Left renal pelvis (tissue), 4 donors: Measurements from ENCODE around the gene NEK1. TPM values are rescaled to one million over a fixed set of nuclear protein-coding genes. Genes with fewer than 3 reads are reported as not detected.
"Not testable (repeated sequence)": the region's sequence is repeated elsewhere in the genome, so short reads cannot be mapped to it uniquely, and the experiment has no call there.

Experiments
- DNase-seq, 4 donors: peaks; one replicate each; pipeline ENCODE4 v3.0.0-alpha.2; 2013; ENCODE audit warnings: low read depth in 4 of 4, low spot score in 3 of 4
- polyA plus RNA-seq, 4 donors: library from polyadenylated mRNA; unstranded; fragments of 120-200 nt; gene quantifications; one replicate each; pipeline ENCODE4 v1.2.1, GENCODE V29; 2013; ENCODE audit not compliant: insufficient read length in 4 of 4

The NEK1 gene
- polyA plus RNA-seq, 4 donors = 20.0 to 27.4 (median 26.5) TPM

DNA sequence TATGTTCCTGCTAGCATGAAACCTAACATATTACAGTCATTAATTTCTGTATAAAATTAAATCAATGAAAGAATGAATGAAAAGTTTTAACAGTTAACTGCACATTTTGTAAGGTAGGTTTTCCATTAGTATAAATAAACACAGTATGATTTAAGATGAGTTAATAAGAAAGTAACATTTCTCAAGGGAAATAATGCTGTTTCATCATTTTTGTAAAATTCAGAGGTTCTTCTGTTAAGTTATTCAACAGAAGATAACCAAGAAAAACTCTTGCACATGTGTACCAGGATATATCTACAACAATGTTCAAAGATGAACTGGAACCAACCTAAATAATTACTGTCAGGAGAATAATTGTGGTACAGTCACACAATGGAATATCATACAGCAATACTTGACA is 88.6 kb downstream of the NEK1 start:
- DNase-seq = no peak

DNA sequence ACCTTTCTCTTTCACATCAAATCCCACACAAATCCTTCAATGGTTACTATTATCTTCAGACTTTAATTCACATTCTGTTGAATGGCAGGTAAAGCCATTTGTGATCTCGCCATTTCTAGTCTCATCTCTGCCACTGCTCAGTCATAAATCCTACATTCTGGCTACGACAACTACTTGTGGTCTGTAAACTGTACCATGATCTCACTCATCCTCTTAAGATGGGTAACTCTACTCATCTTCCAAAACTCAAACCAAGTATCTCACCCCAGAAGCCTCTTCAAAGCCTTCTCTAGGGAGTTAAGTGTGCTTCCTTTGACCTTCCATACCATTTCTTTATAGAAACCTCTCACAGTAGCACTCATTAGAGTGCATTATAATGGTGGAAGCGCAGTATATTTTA is 101.8 kb downstream of the NEK1 start:
- DNase-seq = no peak

DNA sequence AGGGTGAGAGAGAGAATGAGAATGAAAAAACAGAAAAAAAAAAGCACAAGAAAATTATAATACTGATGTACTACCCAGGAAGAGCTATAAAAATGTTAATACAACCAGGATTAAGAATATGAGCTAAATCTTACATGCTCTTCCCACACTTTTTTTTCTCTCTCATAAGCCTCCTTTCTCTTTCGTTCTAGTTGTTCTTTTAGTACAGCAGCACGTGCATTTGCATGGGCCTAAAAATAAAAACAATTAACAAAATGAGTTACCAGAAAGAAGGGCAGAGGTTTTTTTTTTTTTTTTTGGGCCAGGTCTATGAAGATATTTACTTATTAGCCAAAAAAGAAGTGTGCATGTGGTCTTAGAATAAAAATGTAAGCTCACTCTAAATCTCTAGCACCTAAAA is 105.5 kb downstream of the NEK1 start:
- DNase-seq = no peak

DNA sequence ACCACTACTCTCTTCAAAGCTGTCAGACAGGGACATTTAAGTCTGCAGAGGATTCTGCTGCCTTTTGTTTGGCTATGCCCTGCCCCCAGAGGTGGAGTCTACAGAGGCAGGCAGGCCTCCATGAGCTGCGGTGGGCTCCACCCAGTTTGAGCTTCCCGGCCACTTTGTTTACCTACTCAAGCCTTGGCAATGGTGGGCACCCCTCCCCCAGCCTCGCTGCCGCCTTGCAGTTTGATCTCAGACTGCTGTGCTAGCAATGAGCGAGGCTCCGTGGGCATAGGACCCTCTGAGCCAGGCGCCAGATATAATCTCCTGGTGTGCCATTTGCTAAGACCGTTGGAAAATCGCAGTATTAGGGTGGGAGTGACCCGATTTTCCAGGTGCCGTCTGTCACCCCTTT is 112.5 kb downstream of the NEK1 start:
- not testable (repeated sequence) for DNase-seq

DNA sequence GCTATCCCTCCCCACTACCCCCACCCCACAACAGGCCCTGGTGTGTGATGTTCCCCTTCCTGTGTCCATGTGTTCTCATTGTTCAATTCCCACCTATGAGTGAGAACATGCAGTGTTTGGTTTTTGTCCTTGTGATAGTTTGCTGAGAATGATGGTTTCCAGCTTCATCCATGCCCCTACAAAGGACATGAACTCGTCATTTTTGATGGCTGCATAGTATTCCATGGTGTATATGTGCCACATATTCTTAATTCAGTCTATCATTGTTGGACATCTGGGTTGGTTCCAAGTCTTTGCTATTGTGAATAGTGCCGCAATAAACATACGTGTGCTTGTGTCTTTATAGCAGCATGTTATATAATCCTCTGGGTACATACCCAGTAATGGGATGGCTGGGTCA is 118.1 kb downstream of the NEK1 start:
- not testable (repeated sequence) for DNase-seq

DNA sequence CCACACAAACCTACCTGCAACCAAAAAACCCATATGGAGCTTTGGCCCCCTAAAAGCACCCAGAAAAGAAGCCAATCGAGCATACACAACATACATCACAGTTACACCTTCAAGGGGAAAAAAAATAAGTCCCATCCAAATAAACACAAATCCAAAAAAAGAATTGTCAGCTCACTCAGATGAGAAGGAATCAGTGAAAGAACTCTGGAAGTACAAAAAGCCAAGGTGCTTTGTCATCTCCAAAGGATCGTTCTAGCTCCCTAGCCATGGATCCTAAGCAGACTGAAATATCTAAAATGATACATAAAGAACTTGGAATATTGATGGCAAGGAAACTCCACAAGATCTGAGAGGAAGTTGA is 119.2 kb downstream of the NEK1 start:
- DNase-seq = no peak

DNA sequence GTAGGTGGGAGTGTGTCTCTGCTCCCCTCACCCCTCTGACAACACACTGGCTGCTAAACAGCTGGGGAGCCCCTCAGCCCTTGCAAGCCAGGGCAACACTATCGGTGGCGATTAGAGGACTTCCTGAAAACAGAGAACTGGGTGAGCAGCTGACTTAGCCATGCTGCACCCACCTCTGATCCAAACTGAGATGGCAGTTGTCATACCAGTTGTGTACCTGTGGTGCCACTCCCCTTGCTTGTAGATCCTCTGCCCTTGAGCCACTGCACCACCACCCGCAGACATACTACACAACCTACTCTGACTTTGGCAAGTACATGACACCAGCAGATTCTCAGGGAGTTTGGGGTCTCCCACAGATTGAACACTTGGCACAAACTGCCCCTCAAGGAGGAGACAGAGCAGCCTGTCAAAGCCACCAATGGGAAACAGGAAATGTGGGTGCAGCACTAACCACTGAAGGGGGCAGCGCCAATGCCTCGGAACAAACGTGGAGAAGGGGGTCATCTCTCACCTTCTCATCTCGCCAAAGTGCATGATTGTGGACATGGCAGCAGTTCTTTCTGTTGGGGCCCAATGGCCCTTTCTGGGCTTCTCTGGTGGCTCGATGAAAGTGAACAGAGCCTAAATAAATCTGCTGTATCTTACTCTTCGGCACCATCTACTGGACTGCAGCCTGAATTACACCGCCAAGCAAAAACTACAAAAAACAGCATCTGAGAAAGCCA is 119.8 kb downstream of the NEK1 start:
- DNase-seq = no peak

DNA sequence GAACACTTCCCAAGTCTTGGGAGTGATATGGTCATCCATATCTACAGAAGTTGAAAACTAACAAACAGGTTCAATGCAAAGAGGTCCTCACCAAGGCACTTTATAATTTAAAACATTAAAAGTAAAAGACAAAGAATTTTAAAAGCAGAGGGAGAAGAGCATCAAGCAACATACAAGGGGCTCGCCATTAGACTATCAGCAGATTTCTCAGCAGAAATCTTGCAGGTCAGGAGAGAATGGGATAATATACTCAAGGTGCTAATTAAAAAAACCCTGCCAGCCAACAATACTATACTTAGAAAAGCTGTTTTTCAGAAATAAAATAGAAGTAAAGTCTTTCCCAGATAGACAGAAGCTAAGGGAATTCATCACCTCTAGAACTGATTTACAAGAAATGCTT is 121.2 kb downstream of the NEK1 start:
- no peak for DNase-seq

DNA sequence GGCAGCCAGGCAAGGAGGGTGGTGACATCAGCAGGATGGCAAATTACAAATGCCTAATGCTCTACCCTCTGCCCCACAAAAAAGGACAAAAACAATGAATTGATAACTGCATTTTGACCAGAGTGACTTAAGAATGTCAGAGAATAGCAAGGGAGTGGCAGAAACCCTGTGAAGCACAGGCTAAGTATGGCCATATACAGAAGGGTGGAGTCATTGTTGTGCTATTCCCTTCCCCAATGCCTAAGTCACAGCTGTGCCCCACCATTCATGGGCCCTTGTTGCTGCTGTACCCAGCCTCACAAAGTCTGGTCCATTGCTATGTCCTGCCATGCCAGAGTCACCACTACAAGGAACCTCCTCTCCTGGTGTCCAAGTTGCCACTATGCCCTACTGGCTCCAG is 123.1 kb downstream of the NEK1 start:
- no peak for DNase-seq

DNA sequence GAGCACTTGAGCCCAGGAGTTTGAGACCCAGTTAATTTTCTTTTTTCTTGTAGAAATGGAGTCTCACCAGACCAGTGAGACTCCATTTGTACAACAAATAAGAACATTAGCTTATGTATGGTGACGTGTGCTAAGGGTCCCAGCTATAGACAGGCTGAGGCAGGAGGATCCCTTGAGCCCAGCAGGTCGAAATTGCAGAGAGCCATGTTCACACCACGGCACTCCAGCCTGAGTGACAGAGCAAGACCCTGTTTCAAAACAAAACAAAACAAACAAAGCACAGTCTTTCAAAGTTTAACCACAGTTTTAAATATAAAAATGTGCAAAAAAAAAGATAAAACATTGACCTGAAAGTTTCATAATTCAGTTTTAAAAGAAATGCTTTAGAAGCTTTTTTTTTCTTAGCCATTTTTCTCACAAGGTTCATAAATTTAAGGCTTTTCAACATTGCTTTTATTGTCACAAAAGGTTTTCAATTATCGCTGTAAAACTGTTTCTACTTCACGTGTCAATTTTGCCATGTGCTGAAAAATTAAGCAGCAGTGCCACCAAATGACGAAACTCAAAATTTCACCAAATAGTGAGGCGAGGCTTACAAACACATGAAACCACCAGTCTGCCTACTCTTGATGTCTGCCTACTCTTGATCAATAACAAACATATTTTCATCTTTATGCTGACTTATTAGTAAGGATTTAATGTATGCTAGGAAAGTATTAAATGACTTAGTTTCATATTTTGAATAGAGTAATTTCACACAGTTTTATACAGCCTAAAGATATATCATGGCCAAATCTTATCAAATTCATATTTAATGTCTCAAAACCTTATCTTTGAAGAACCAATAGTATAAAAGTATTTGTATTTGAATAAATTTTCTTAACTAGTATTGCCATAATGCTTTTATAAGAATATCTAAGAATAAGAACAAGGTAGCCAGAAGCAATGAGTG is 126.3 kb downstream of the NEK1 start:
- peak; percentile 31 to 69 (median 52) for DNase-seq

DNA sequence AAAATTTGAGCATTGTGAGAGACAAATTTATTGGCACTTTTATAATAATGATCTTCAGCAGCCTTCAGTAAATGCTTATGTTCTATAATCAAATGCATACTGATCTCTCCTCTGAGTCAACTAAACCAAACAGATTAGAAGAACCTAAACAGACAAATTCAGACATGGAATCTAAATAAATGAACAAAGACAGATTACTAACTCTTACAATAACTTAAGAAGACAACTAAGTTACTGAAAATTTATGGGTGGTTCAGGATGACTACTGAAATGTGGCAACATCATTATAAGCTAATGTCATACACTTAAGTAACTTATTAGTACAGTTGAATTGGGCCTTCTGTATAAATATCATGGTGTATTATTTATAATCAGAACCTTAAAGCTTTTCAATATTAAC is 127.3 kb downstream of the NEK1 start:
- DNase-seq = no peak

DNA sequence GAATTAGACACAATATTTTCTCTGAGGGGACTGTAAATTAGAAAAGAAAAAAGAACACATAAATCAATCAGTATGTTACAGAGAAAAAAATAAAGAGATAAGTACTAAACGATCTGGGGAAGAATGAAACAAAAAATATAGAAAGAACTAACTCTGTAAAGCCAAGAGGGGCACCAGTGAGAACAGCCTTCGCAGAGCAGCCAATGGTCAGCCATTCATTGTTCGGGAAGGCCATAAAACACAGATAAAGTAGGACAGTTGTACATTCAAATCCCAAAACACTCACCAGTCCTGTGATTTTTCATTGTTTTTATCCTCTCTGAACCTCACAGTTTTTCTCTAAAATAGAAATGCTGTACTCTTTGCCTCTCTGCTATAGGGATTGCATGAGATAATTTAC is 127.9 kb downstream of the NEK1 start:
- DNase-seq = no peak

DNA sequence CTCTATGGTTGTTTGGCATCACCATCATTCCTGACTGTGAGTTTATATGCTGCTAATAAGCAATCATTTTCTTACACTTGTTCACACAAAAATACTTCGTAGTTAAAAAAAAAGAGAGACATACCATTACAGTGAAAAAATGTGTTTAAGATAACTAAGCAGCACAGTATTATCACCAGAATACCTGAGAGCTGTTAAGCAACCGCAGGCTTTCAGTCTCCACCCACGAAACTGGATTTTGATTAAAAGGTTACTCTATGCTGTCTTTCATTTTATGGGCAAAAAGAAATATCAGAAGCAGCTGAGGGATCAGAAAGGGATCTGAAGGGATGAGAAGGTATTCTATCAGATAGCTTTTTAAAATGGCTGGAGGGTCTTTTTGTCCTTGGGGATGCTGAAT is 148.3 kb downstream of the NEK1 start:
- DNase-seq = no peak

DNA sequence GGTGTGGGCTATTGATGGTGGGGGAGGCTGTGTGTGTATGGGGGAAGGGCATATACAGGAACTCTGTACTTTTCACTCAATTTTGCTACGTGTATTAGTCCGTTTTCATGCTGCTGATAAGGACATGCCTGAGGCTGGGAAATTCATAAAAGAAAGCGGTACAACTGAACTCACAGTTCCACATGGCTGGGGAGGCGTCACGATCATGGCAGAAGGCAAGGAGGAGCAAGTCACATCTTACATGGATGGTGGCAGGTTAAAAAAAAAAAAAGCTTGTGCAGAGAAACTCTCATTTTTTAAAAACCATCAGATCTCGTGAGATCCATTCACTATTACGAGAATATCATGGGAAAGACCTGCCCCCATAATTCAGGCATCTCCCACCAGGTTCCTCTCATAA is 152.3 kb downstream of the NEK1 start:
- DNase-seq = no peak

DNA sequence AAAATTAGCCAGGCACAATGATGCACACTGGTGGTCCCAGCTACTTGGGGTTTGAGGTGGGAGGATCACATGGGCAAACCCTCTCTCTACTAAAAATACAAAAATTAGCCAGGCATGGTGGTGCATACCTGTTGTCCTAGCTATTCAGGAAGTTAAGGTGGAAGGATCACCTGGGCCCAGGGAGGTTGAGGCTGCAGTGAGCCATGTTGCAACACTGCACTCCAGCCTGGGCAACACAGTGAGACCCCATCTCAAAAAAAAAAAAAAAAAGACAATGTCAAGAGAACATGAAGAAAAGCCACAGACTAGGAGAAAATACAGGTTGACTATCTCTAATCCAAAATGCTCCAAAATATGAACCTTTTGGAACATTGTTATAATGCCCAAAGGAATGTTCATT is 153.8 kb downstream of the NEK1 start:
- no peak for DNase-seq

DNA sequence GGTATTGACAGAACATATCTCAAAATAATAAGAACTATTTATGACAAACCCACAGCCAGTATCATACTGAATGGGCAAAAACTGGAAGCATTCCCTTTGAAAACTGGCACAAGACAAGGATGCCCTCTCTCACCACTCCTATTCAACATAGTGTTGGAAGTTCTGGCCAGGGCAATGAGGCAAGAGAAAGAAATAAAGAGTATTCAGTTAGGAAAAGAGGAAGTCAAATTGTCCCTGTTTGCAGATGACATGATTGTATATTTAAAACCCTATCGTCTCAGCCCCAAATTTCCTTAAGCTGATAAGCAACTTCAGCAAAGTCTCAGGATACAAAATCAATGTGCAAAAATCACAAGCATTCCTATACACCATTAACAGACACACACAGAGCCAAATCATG is 159.7 kb downstream of the NEK1 start:
- DNase-seq = not testable (repeated sequence)

DNA sequence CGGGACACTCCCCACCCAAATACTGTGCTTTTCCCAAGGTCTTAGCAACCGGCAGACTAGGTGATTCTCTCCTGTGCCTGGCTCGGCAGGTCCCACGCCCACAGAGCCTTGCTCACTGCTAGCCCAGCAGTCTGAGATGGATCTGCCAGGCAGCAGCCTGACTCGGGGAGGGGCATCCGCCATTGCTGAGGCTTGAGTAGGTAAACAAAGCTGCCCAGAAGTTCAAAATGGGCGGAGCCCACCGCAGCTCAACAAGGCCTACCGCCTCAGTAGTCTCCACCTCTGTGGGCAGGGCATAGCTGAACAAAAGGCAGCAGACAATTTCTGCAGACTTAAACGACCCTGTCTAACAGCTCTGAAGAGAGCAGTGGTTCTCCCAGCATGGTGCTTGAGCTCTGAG is 163.4 kb downstream of the NEK1 start:
- DNase-seq = not testable (repeated sequence)

DNA sequence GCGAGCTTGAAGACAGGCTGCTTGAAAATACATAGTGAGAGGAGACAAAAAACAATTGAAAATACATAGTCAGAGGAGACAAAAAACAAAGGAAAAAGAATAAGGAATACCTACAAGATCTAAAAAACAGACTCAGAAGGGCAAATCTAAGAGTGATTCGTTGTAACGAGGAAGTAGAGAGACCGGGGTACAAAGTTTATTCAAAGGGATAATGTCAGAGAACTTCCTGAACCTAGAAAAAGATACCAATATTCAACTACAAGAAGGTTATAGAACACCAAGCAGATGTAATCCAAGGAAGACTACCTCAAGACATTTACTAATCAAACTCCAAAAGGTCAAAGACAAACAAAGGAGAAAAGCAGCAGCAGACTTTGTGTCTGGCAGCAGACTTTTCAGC is 165.6 kb downstream of the NEK1 start:
- DNase-seq = no peak

DNA sequence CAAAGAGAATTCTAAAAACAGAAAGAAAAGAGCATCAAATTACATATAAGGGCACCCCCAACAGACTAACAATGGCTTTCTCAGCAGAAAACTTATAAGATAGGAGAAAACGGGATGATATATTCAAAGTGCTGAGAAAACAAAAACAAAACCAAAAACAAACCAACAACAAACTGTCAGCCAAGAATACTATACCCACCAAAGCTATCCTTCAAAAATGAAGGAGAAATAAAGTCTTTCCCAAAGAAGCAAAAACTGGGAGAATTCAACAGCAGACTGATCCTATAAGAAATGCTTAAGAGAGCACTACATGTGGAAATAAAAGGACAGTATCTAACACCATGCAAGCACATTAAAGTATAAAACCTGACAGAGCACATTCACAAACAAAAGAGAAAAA is 168.6 kb downstream of the NEK1 start:
- no peak for DNase-seq

DNA sequence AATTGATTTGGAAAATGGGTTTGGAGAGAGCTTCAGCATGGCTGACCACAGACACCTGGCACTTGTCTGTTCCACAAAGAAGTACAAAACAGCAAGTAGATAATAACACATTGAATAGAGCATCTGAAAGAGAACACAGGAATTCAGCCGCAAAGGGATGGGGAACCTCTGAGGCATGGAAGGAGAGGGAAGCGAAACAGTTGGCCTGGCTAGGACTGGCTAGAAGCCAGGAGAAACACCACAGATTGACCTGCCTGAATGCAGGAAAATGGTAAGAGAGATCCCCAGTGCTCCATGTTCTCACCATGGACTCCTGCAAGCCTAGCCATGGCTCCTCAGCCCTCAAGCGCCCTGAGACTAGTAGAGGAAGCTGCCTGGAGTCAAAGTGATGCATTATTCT is 171.9 kb downstream of the NEK1 start:
- DNase-seq = no peak

DNA sequence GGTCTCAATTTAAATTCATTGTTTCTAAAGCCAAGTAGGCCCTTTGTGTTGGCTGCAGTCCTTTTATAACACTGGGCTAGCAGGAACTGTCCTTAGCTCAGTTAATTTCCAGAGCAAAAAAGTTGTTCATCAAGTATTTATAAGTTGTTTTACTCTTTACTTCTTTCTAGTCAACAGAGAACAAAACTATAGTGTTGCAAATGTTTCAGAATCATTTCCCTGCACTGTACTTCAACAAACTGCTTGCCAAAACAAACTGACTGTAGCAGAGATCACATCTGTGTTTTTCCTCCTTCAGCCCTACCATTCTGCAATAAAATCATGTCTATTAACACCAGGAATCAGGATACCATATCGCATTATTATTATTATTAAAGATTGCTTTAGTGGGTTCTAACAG is 173.1 kb downstream of the NEK1 start:
- DNase-seq = peak in 1 of 4 donors; percentile 26

DNA sequence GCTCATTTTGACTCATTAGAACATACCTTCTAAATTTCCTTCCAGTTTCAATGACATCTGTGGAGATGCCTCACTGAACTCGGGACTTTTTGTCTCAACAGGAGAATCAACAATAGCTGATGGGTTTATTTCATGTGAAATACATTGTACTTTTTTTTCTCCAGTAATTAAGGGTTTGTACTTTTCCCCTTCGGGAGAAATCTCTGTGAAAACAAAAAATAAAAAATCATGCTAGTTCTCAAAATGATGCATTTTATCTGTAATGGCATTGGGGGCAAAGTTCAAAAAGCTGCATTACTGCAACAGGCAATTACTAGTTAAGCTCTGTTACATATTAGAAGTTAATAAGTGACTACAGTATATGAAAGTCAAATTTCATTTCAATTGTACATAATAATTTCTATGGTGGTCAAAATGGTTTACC is 174.3 kb downstream of the NEK1 start:
- no peak for DNase-seq
